Keratinocyte (primary cell): Measurements from ENCODE around the gene OSGIN1. TPM values are rescaled to one million over a fixed set of nuclear protein-coding genes. Genes with fewer than 3 reads are reported as not detected.
A peak's percentile ranks its signal among the peaks of the same experiment; 100 is the strongest.

ENCODE experiments used
- DNase-seq: peaks from one replicate; pipeline ENCODE4 v3.0.0-alpha.2; 2011; ENCODE audit warnings: low read depth, missing footprints, low spot score
- FAIRE-seq: peaks from 2 replicates; lab custom pipeline; 2011; peaks lifted over from hg19 to GRCh38; lab: Jason Lieb, UNC
- H2AFZ ChIP-seq: 2 replicates; pipeline ENCODE4 v1.6.0; 2012; ENCODE audit warnings: low read length, control low read depth, inconsistent platforms; ENCODE audit not compliant: control insufficient read depth
- H3K27ac ChIP-seq: 2 replicates; pipeline ENCODE4 v1.5.1; 2011; ENCODE audit warnings: low read length; ENCODE audit not compliant: control insufficient read depth, insufficient read depth
- H3K27me3 ChIP-seq: 3 replicates; pipeline ENCODE4 v1.6.0; 2011; ENCODE audit warnings: low read length; ENCODE audit not compliant: control insufficient read depth, insufficient read depth; ENCODE audit errors: extremely low read depth
- H3K36me3 ChIP-seq, 2 experiments: 2 replicates in 1 of 2; 3 replicates in 1 of 2; pipeline ENCODE4 v1.5.1; 2011; ENCODE audit warnings: low read length in 2 of 2, mild to moderate bottlenecking in 1 of 2; ENCODE audit not compliant: control insufficient read depth in 2 of 2, insufficient read depth in 2 of 2; ENCODE audit errors: extremely low read depth in 1 of 2
- H3K4me1 ChIP-seq: 3 replicates; pipeline ENCODE4 v1.5.1; 2011; ENCODE audit warnings: low read length; ENCODE audit not compliant: control insufficient read depth, insufficient read depth; ENCODE audit errors: extremely low read depth
- H3K4me2 ChIP-seq: 3 replicates; pipeline ENCODE4 v1.6.0; 2011; ENCODE audit warnings: low read depth, low read length; ENCODE audit not compliant: control insufficient read depth, insufficient read depth; ENCODE audit errors: extremely low read depth
- H3K4me3 ChIP-seq, 3 experiments: fragments of 200-600 bp in 1 of 3; sonication (generic) in 1 of 3; 2 replicates in 2 of 3; 3 replicates in 1 of 3; pipeline ENCODE4 v1.5.1; 2011 to 2016; ENCODE audit warnings: low read length in 3 of 3, mild to moderate bottlenecking in 3 of 3, control low read depth in 2 of 3, inconsistent platforms in 1 of 3, low read depth in 1 of 3, mixed read lengths in 1 of 3, mixed run types in 1 of 3, moderate library complexity in 1 of 3; ENCODE audit not compliant: control insufficient read depth in 2 of 3, insufficient read depth in 2 of 3; ENCODE audit errors: extremely low read depth in 1 of 3
- H3K79me2 ChIP-seq: 2 replicates; pipeline ENCODE4 v1.6.0; 2012; ENCODE audit warnings: low read length; ENCODE audit not compliant: control insufficient read depth, insufficient read depth
- H3K9ac ChIP-seq: 3 replicates; pipeline ENCODE4 v1.6.0; 2011; ENCODE audit warnings: low read length; ENCODE audit not compliant: control insufficient read depth, insufficient read depth; ENCODE audit errors: extremely low read depth
- H3K9me1 ChIP-seq: 3 replicates; pipeline ENCODE4 v1.6.0; 2011; ENCODE audit warnings: low read length; ENCODE audit not compliant: control insufficient read depth, insufficient read depth; ENCODE audit errors: extremely low read depth
- H3K9me3 ChIP-seq: 2 replicates; pipeline ENCODE4 v1.5.1; 2012; ENCODE audit warnings: low read depth, low read length; ENCODE audit not compliant: control insufficient read depth
- H4K20me1 ChIP-seq: 3 replicates; pipeline ENCODE4 v1.6.0; 2011; ENCODE audit warnings: low read length; ENCODE audit not compliant: control insufficient read depth, insufficient read depth; ENCODE audit errors: extremely low read depth
- EZH2 ChIP-seq: IDR thresholded peaks from one replicate; pipeline ENCODE4 v1.6.1; 2012; ENCODE audit warnings: inconsistent platforms, mild to moderate bottlenecking, low read length, moderate library complexity
- dilution Hi-C: fragments of 300-500 bp; cut with MboI; formaldehyde crosslinking; loops from one replicate; pipeline ENCODE4 v1.7.0; 2020; ENCODE audit warnings: low sequenced_read_pairs; ENCODE audit not compliant: extremely low pct_ligation_motif_present
- polyA plus RNA-seq, 5 experiments: library from polyadenylated mRNA; depleted of rRNA in 3 of 5; stranded (reverse) in 3 of 5; stranded (forward) in 1 of 5; unstranded in 1 of 5; fragments of >200 nt; gene quantifications; 1 replicate in 1 of 5; 2 replicates in 3 of 5; 3 replicates in 1 of 5; pipeline versions ENCODE4 v1.2.1 to v1.2.3, GENCODE V29; 2011 to 2012; ENCODE audit warnings: missing spikeins in 2 of 5, low read depth in 1 of 5, low replicate concordance in 1 of 5
- TF ChIP-seq, protein P1 (sequence below), 3 experiments: IDR thresholded peaks in 1 of 3; conservative IDR thresholded peaks in 1 of 3; optimal IDR thresholded peaks in 1 of 3; 2 replicates in 2 of 3; 3 replicates in 1 of 3; pipeline versions ENCODE3 to v1.5.1; 2011; ENCODE audit warnings: low read length in 3 of 3, mild to moderate bottlenecking in 3 of 3, moderate library complexity in 2 of 3, control low read depth in 1 of 3, inconsistent platforms in 1 of 3; ENCODE audit not compliant: insufficient read depth in 2 of 3; ENCODE audit errors: extremely low read depth in 1 of 3

Gene OSGIN1
- polyA plus RNA-seq, 1 donor (not counting 4 experiments of a cell fraction or from before 2014, with no cell fraction given): 2.1 TPM

DNA sequence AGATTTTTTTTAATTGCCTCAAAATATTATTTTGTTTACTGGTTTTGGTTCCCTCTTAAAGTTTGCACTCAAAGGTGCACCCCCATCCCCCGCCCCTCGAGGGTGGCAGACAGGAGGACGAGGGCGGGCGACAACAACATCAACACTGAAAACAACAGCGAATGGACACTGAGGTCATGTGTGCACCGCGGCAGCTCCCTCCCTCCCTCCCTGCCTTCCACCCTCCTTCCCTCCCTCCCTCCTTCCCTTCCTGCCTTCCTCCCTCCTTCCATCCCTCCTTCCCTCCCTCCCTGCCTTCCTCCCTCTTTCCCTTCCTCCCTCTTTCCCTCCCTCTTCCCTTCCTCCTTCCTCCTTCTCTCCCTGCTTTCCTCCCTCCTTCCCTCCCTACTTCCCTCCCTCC is 1.5 kb upstream of the OSGIN1 start:
- H3K36me3 ChIP-seq: no peaks in the 10 kb centered on the region
- H3K79me2 ChIP-seq: no peaks in the 10 kb centered on the region
- H3K4me3 ChIP-seq: no peak overlapping the region
- no peak overlapping the region for H3K4me2 ChIP-seq
- FAIRE-seq: no peak
- H4K20me1 ChIP-seq: no peaks in the 10 kb centered on the region
- dilution Hi-C loops: no loop called here
- H3K9me1 ChIP-seq: no peaks in the 10 kb centered on the region
- H3K9me3 ChIP-seq: no peaks in the 10 kb centered on the region
- H3K27ac ChIP-seq: no peak overlapping the region
- H3K9ac ChIP-seq: no peak overlapping the region
- TF ChIP-seq EZH2: no peak
- TF ChIP-seq, protein P1, sequence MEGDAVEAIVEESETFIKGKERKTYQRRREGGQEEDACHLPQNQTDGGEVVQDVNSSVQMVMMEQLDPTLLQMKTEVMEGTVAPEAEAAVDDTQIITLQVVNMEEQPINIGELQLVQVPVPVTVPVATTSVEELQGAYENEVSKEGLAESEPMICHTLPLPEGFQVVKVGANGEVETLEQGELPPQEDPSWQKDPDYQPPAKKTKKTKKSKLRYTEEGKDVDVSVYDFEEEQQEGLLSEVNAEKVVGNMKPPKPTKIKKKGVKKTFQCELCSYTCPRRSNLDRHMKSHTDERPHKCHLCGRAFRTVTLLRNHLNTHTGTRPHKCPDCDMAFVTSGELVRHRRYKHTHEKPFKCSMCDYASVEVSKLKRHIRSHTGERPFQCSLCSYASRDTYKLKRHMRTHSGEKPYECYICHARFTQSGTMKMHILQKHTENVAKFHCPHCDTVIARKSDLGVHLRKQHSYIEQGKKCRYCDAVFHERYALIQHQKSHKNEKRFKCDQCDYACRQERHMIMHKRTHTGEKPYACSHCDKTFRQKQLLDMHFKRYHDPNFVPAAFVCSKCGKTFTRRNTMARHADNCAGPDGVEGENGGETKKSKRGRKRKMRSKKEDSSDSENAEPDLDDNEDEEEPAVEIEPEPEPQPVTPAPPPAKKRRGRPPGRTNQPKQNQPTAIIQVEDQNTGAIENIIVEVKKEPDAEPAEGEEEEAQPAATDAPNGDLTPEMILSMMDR (optimal IDR thresholded peaks at IDR 0.05 in 1 of 3, IDR thresholded peaks at IDR 0.05 in 1 of 3, conservative IDR thresholded peaks at IDR 0.05 in 1 of 3; ENCODE audit: extremely low read depth in 1 of 3, insufficient read depth in 2 of 3, low read length in 3 of 3): no peak
- no peak for DNase-seq
- H3K27me3 ChIP-seq: no peaks in the 10 kb centered on the region
- H2AFZ ChIP-seq: no peak overlapping the region
- peaks cover 19% of the 10 kb centered on the region for H3K4me1 ChIP-seq

DNA sequence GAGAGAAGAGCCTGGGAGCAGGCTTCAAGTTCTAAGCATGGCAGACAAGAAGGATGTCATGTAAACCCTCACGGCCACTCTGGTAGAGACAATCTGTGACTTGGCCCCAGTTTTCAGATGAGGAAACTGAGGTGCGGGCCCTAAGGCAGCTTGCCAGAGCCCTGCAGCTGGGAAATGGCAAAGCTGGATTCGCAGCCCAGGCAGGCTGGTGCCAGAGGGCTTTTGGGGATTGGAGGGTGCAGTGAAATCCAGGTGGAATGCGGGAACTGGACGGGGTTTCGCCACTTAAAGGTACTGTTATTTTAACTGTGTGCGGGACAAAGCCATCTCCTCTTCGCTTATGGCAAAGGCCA is 477 bp upstream of the OSGIN1 start:
- no peaks in the 10 kb centered on the region for H3K36me3 ChIP-seq
- H3K9me1 ChIP-seq: no peaks in the 10 kb centered on the region
- no peaks in the 10 kb centered on the region for H3K79me2 ChIP-seq
- DNase-seq (no peak), FAIRE-seq (no peak)
- peak overlapping the region; percentile 85 for H3K9ac ChIP-seq
- H4K20me1 ChIP-seq: no peaks in the 10 kb centered on the region
- dilution Hi-C loops: no loop called here
- peak overlapping the region; percentile 85 for H3K27ac ChIP-seq
- H3K4me3 ChIP-seq: peak overlapping the region; percentile 46 to 62 (median 59)
- H3K9me3 ChIP-seq: no peaks in the 10 kb centered on the region
- H2AFZ ChIP-seq: peak overlapping the region; percentile 93
- H3K27me3 ChIP-seq: no peaks in the 10 kb centered on the region
- H3K4me2 ChIP-seq: peak overlapping the region; percentile 86
- H3K4me1 ChIP-seq: peaks cover 19% of the 10 kb centered on the region
- TF ChIP-seq, protein P1 (optimal IDR thresholded peaks at IDR 0.05 in 1 of 3, IDR thresholded peaks at IDR 0.05 in 1 of 3, conservative IDR thresholded peaks at IDR 0.05 in 1 of 3; ENCODE audit: extremely low read depth in 1 of 3, insufficient read depth in 2 of 3, low read length in 3 of 3): no peak
- no peak for TF ChIP-seq EZH2
